Keratinocyte (primary cell): ENCODE data around the gene PITPNM3. TPM values are rescaled to one million over a fixed set of nuclear protein-coding genes. Genes with fewer than 3 reads are reported as not detected.

Source experiments
- DNase-seq: peaks from one replicate; pipeline ENCODE4 v3.0.0-alpha.2; 2011; ENCODE audit warnings: low read depth, missing footprints, low spot score
- FAIRE-seq: peaks from 2 replicates; lab custom pipeline; 2011; peaks lifted over from hg19 to GRCh38; lab: Jason Lieb, UNC
- H2AFZ ChIP-seq: 2 replicates; pipeline ENCODE4 v1.6.0; 2012; ENCODE audit warnings: low read length, control low read depth, inconsistent platforms; ENCODE audit not compliant: control insufficient read depth
- H3K27ac ChIP-seq: 2 replicates; pipeline ENCODE4 v1.5.1; 2011; ENCODE audit warnings: low read length; ENCODE audit not compliant: control insufficient read depth, insufficient read depth
- H3K27me3 ChIP-seq: 3 replicates; pipeline ENCODE4 v1.6.0; 2011; ENCODE audit warnings: low read length; ENCODE audit not compliant: control insufficient read depth, insufficient read depth; ENCODE audit errors: extremely low read depth
- H3K36me3 ChIP-seq, 2 experiments: 2 replicates in 1 of 2; 3 replicates in 1 of 2; pipeline ENCODE4 v1.5.1; 2011; ENCODE audit warnings: low read length in 2 of 2, mild to moderate bottlenecking in 1 of 2; ENCODE audit not compliant: control insufficient read depth in 2 of 2, insufficient read depth in 2 of 2; ENCODE audit errors: extremely low read depth in 1 of 2
- H3K4me1 ChIP-seq: 3 replicates; pipeline ENCODE4 v1.5.1; 2011; ENCODE audit warnings: low read length; ENCODE audit not compliant: control insufficient read depth, insufficient read depth; ENCODE audit errors: extremely low read depth
- H3K4me2 ChIP-seq: 3 replicates; pipeline ENCODE4 v1.6.0; 2011; ENCODE audit warnings: low read depth, low read length; ENCODE audit not compliant: control insufficient read depth, insufficient read depth; ENCODE audit errors: extremely low read depth
- H3K4me3 ChIP-seq, 3 experiments: fragments of 200-600 bp in 1 of 3; sonication (generic) in 1 of 3; 2 replicates in 2 of 3; 3 replicates in 1 of 3; pipeline ENCODE4 v1.5.1; 2011 to 2016; ENCODE audit warnings: low read length in 3 of 3, mild to moderate bottlenecking in 3 of 3, control low read depth in 2 of 3, inconsistent platforms in 1 of 3, low read depth in 1 of 3, mixed read lengths in 1 of 3, mixed run types in 1 of 3, moderate library complexity in 1 of 3; ENCODE audit not compliant: control insufficient read depth in 2 of 3, insufficient read depth in 2 of 3; ENCODE audit errors: extremely low read depth in 1 of 3
- H3K79me2 ChIP-seq: 2 replicates; pipeline ENCODE4 v1.6.0; 2012; ENCODE audit warnings: low read length; ENCODE audit not compliant: control insufficient read depth, insufficient read depth
- H3K9ac ChIP-seq: 3 replicates; pipeline ENCODE4 v1.6.0; 2011; ENCODE audit warnings: low read length; ENCODE audit not compliant: control insufficient read depth, insufficient read depth; ENCODE audit errors: extremely low read depth
- H3K9me1 ChIP-seq: 3 replicates; pipeline ENCODE4 v1.6.0; 2011; ENCODE audit warnings: low read length; ENCODE audit not compliant: control insufficient read depth, insufficient read depth; ENCODE audit errors: extremely low read depth
- H3K9me3 ChIP-seq: 2 replicates; pipeline ENCODE4 v1.5.1; 2012; ENCODE audit warnings: low read depth, low read length; ENCODE audit not compliant: control insufficient read depth
- H4K20me1 ChIP-seq: 3 replicates; pipeline ENCODE4 v1.6.0; 2011; ENCODE audit warnings: low read length; ENCODE audit not compliant: control insufficient read depth, insufficient read depth; ENCODE audit errors: extremely low read depth
- EZH2 ChIP-seq: IDR thresholded peaks from one replicate; pipeline ENCODE4 v1.6.1; 2012; ENCODE audit warnings: inconsistent platforms, mild to moderate bottlenecking, low read length, moderate library complexity
- dilution Hi-C: fragments of 300-500 bp; cut with MboI; formaldehyde crosslinking; loops from one replicate; pipeline ENCODE4 v1.7.0; 2020; ENCODE audit warnings: low sequenced_read_pairs; ENCODE audit not compliant: extremely low pct_ligation_motif_present
- polyA plus RNA-seq, 5 experiments: library from polyadenylated mRNA; depleted of rRNA in 3 of 5; stranded (reverse) in 3 of 5; stranded (forward) in 1 of 5; unstranded in 1 of 5; fragments of >200 nt; gene quantifications; 1 replicate in 1 of 5; 2 replicates in 3 of 5; 3 replicates in 1 of 5; pipeline versions ENCODE4 v1.2.1 to v1.2.3, GENCODE V29; 2011 to 2012; ENCODE audit warnings: missing spikeins in 2 of 5, low read depth in 1 of 5, low replicate concordance in 1 of 5
- TF ChIP-seq, protein P1 (sequence below), 3 experiments: IDR thresholded peaks in 1 of 3; conservative IDR thresholded peaks in 1 of 3; optimal IDR thresholded peaks in 1 of 3; 2 replicates in 2 of 3; 3 replicates in 1 of 3; pipeline versions ENCODE3 to v1.5.1; 2011; ENCODE audit warnings: low read length in 3 of 3, mild to moderate bottlenecking in 3 of 3, moderate library complexity in 2 of 3, control low read depth in 1 of 3, inconsistent platforms in 1 of 3; ENCODE audit not compliant: insufficient read depth in 2 of 3; ENCODE audit errors: extremely low read depth in 1 of 3

Gene PITPNM3
- polyA plus RNA-seq, 1 donor (not counting 4 experiments of a cell fraction or from before 2014, with no cell fraction given), result 7.7 TPM

DNA sequence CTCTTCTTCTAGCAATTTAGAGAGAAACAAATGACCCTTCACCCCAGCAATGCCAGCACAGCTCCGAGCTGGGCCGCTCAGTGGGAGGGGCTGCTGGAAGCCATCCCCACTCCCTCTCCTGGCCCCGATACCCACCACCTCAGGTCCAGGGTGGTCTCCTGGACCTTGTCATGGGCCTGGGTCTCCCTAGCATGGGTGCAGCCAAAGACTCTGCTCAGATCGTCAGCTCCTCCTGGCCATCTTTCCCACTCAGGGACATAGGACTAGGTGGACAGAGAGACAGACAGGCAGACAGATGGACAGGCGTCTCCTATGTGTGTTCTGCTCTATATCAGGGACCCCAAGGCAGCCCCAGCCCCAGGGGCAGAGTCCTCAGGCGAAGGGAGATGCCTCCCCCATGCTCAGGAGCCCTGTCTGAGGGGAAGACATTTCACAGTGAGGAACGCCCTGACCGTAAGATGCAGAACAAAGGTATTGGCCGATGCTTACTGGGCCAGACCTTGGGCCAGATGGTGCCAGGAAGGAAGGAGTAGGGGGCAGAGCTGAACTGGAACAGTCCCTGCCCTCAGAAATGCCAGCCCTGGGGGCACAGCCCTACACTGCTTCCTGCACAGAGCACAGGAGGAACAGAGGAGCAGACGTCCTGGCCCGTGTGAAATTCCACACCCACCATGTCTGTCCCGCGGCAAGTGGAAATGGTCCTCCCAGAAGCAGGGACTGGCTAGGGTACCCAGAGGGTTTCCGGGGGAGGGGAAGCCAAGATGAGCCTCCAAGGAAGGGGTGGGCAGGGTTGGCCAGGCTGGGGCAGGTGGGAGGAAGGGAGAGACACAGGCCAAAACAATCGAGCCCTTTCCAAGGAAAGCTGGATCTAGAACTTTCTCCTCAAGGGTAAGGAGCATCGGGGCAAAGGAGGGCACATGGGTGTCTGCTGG lies 13.0 kb downstream of the PITPNM3 start:
- Histone ChIP-seq H3K27ac (no peak overlapping the region), H3K4me3 (no peak overlapping the region), H3K4me2 (no peak overlapping the region), H3K36me3 (no peaks in the 10 kb centered on the region), H3K27me3 (no peaks in the 10 kb centered on the region), H3K9ac (no peak overlapping the region), H2AFZ (no peak overlapping the region), H3K9me1 (no peaks in the 10 kb centered on the region), H4K20me1 (peaks cover 11% of the 10 kb centered on the region), H3K79me2 (no peaks in the 10 kb centered on the region), H3K9me3 (no peaks in the 10 kb centered on the region), H3K4me1 (peaks cover 5% of the 10 kb centered on the region)
- dilution Hi-C loops, result no loop called here
- TF ChIP-seq, protein P1, sequence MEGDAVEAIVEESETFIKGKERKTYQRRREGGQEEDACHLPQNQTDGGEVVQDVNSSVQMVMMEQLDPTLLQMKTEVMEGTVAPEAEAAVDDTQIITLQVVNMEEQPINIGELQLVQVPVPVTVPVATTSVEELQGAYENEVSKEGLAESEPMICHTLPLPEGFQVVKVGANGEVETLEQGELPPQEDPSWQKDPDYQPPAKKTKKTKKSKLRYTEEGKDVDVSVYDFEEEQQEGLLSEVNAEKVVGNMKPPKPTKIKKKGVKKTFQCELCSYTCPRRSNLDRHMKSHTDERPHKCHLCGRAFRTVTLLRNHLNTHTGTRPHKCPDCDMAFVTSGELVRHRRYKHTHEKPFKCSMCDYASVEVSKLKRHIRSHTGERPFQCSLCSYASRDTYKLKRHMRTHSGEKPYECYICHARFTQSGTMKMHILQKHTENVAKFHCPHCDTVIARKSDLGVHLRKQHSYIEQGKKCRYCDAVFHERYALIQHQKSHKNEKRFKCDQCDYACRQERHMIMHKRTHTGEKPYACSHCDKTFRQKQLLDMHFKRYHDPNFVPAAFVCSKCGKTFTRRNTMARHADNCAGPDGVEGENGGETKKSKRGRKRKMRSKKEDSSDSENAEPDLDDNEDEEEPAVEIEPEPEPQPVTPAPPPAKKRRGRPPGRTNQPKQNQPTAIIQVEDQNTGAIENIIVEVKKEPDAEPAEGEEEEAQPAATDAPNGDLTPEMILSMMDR (optimal IDR thresholded peaks at IDR 0.05 in 1 of 3, IDR thresholded peaks at IDR 0.05 in 1 of 3, conservative IDR thresholded peaks at IDR 0.05 in 1 of 3; ENCODE audit: extremely low read depth in 1 of 3, insufficient read depth in 2 of 3, low read length in 3 of 3), result no peak
- DNase-seq (no peak), FAIRE-seq (no peak)

DNA sequence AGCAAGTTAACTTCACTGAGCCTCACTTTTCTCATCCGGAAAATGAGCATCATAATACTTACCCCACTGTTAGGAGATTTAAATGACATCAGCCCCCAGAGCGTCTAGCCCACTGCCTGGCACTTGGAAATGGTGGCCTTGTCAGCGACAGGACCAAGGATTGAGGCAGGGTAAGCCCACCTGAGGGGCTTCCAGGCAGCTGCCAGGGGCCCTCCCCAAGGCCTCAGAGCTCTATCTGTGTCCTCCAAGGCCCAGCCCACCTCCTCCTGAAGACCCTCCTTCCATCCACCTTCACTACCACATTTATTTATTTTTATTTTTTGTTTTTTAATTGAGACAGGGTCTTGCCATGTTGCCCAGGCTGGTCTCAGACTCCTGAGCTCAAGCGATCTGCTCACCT lies 13.8 kb downstream of the PITPNM3 start:
- FAIRE-seq (no peak), DNase-seq (no peak)
- H3K9ac ChIP-seq, result no peak overlapping the region
- no peak overlapping the region for H3K27ac ChIP-seq
- H3K9me3 ChIP-seq, result no peaks in the 10 kb centered on the region
- H3K36me3 ChIP-seq, result no peaks in the 10 kb centered on the region
- no peaks in the 10 kb centered on the region for H3K27me3 ChIP-seq
- dilution Hi-C loops, result no loop called here
- no peaks in the 10 kb centered on the region for H3K9me1 ChIP-seq
- peaks cover 4% of the 10 kb centered on the region for H3K4me1 ChIP-seq
- TF ChIP-seq, protein P1 (optimal IDR thresholded peaks at IDR 0.05 in 1 of 3, IDR thresholded peaks at IDR 0.05 in 1 of 3, conservative IDR thresholded peaks at IDR 0.05 in 1 of 3; ENCODE audit: extremely low read depth in 1 of 3, insufficient read depth in 2 of 3, low read length in 3 of 3), result no peak
- no peak for TF ChIP-seq EZH2
- H3K79me2 ChIP-seq, result no peaks in the 10 kb centered on the region
- no peak overlapping the region for H3K4me3 ChIP-seq
- peaks cover 11% of the 10 kb centered on the region for H4K20me1 ChIP-seq
- H2AFZ ChIP-seq, result no peak overlapping the region
- H3K4me2 ChIP-seq, result no peak overlapping the region
